HCT116 (cell line): ENCODE results near the gene CD160. TPM values are rescaled to one million over a fixed set of nuclear protein-coding genes. Genes with fewer than 3 reads are reported as not detected.

Experiments used
- ATAC-seq: fragments of 200-7000 bp; cut with Tn5 transposase; 2 replicates; pipeline ENCODE4 v1.9.1; 2020; ENCODE audit warnings: mild to moderate bottlenecking, moderate library complexity
- BruUV-seq: library from RNA; stranded (reverse); fragments of 400-500 nt; replicated peaks from 2 replicates; lab custom pipeline; 2021; lab: Mats Ljungman, UMichigan
- CTCF ChIA-PET: fragments of 300-600 bp; sonication (Branson Sonifier 250); formaldehyde crosslinking; loops from one replicate; lab custom pipeline; 2021; ENCODE audit warnings: antibody characterized with exemption; lab: Charles Lee
- POLR2A ChIA-PET: fragments of 300-600, 350-600 bp; sonication (Branson Sonifier 250); formaldehyde crosslinking; loops from one replicate; lab custom pipeline; 2021; ENCODE audit warnings: antibody characterized with exemption; lab: Charles Lee
- RAD21 ChIA-PET, 2 experiments: fragments of 300-600 bp; sonication (Branson Sonifier 250); formaldehyde crosslinking; loops; one replicate each; lab custom pipeline; 2023; ENCODE audit warnings: low total read pairs in 2 of 2; ENCODE audit not compliant: uncharacterized antibody in 2 of 2, unreplicated experiment in 2 of 2, low non-redundant PET in 1 of 2; lab: Charles Lee
- DNase-seq: peaks from one replicate; pipeline ENCODE4 v3.0.0-alpha.2; 2010; ENCODE audit warnings: low read depth, low spot score
- H2AFZ ChIP-seq: fragments of 200-600 bp; shearing (Covaris generic), sonication (generic); 2 replicates; pipeline ENCODE4 v1.6.1; 2017; ENCODE audit warnings: low read depth, mixed run types, mixed read lengths, antibody characterized with exemption, low read length; ENCODE audit not compliant: poor library complexity, severe bottlenecking
- H3K27ac ChIP-seq: 2 replicates; pipeline ENCODE4 v1.5.1; 2012; ENCODE audit warnings: low read depth, low read length
- H3K27me3 ChIP-seq: fragments of 200-600 bp; sonication (generic); 2 replicates; pipeline ENCODE4 v1.6.1; 2016; ENCODE audit warnings: mixed run types, low read length, mixed read lengths; ENCODE audit not compliant: insufficient read depth
- H3K36me3 ChIP-seq, 2 experiments: fragments of 200-500 bp in 1 of 2; fragments of 200-600 bp in 1 of 2; sonication (Bioruptor generic) in 1 of 2; sonication (generic) in 1 of 2; 2 replicates each; pipeline versions ENCODE4 v1.5.1 to v1.6.1; 2014 to 2016; ENCODE audit warnings: low read length in 2 of 2, inconsistent platforms in 1 of 2, mixed read lengths in 1 of 2, mixed run types in 1 of 2; ENCODE audit not compliant: insufficient read depth in 2 of 2, control insufficient read depth in 1 of 2
- H3K4me1 ChIP-seq, 2 experiments: fragments of 200-600 bp in 1 of 2; sonication (generic) in 1 of 2; 2 replicates each; pipeline versions ENCODE4 v1.5.1 to v1.6.1; 2012 to 2017; ENCODE audit warnings: low read length in 2 of 2, inconsistent platforms in 1 of 2, mild to moderate bottlenecking in 1 of 2, mixed read lengths in 1 of 2, mixed run types in 1 of 2, moderate library complexity in 1 of 2; ENCODE audit not compliant: insufficient read depth in 2 of 2, control insufficient read depth in 1 of 2
- H3K4me2 ChIP-seq: fragments of 200-600 bp; sonication (generic); 2 replicates; pipeline ENCODE4 v1.6.1; 2017; ENCODE audit warnings: mixed run types, low read length, mixed read lengths
- H3K4me3 ChIP-seq, 2 experiments: fragments of 200-600 bp in 1 of 2; sonication (generic) in 1 of 2; replicated peaks in 1 of 2; 2 replicates each; pipeline ENCODE4 v1.5.1; 2011 to 2016; ENCODE audit warnings: low read length in 2 of 2, control low read depth in 1 of 2, low read depth in 1 of 2, mild to moderate bottlenecking in 1 of 2, mixed read lengths in 1 of 2, mixed run types in 1 of 2
- H3K79me2 ChIP-seq: fragments of 200-600 bp; sonication (generic); 2 replicates; pipeline ENCODE4 v1.6.1; 2017; ENCODE audit warnings: mild to moderate bottlenecking, mixed run types, low read length, moderate library complexity, mixed read lengths; ENCODE audit not compliant: insufficient read depth
- H3K9ac ChIP-seq: fragments of 200-600 bp; sonication (generic); 2 replicates; pipeline ENCODE4 v1.6.1; 2016; ENCODE audit warnings: low read length, mixed read lengths
- H3K9me2 ChIP-seq: fragments of 200-600 bp; sonication (generic), shearing (Covaris generic); 2 replicates; pipeline ENCODE4 v1.6.1; 2017; ENCODE audit warnings: mixed run types, mild to moderate bottlenecking, moderate library complexity; ENCODE audit not compliant: insufficient read depth
- H3K9me3 ChIP-seq, 2 experiments: fragments of 200-500 bp in 1 of 2; fragments of 200-600 bp in 1 of 2; sonication (Bioruptor generic) in 1 of 2; sonication (generic) in 1 of 2; 2 replicates each; pipeline ENCODE4 v1.6.1; 2014 to 2017; ENCODE audit warnings: low read length in 2 of 2, mixed read lengths in 2 of 2, inconsistent platforms in 1 of 2, low read depth in 1 of 2, mild to moderate bottlenecking in 1 of 2, mixed run types in 1 of 2, moderate library complexity in 1 of 2; ENCODE audit not compliant: control insufficient read depth in 1 of 2, insufficient read depth in 1 of 2
- H4K20me1 ChIP-seq: fragments of 200-600 bp; sonication (generic), shearing (Covaris generic); 2 replicates; pipeline ENCODE4 v1.6.1; 2017; ENCODE audit warnings: mixed run types, mild to moderate bottlenecking, moderate library complexity; ENCODE audit not compliant: insufficient read depth
- CBX3 ChIP-seq: IDR thresholded peaks from 2 replicates; pipeline ENCODE4 v1.6.1; 2012; ENCODE audit warnings: low read depth
- EGR1 ChIP-seq: IDR thresholded peaks from 2 replicates; pipeline ENCODE4 v1.6.1; 2012; ENCODE audit warnings: low read depth
- ELF1 ChIP-seq: IDR thresholded peaks from 2 replicates; pipeline ENCODE4 v1.6.1; 2012; ENCODE audit warnings: low read depth, borderline replicate concordance
- EZH2phosphoT487 ChIP-seq: fragments of 200-600 bp; IDR thresholded peaks from 2 replicates; pipeline ENCODE4 v1.6.1; 2018; ENCODE audit warnings: antibody characterized with exemption, borderline replicate concordance
- FOSL1 ChIP-seq: IDR thresholded peaks from 2 replicates; pipeline ENCODE4 v1.6.1; 2012; ENCODE audit warnings: low read depth
- JUND ChIP-seq: IDR thresholded peaks from 2 replicates; pipeline ENCODE4 v1.6.1; 2012
- POLR2A ChIP-seq: IDR thresholded peaks from 2 replicates; pipeline ENCODE4 v1.7.0; 2011; ENCODE audit warnings: borderline replicate concordance; ENCODE audit not compliant: insufficient read depth, insufficient read length; ENCODE audit errors: extremely low read depth
- POLR2AphosphoS5 ChIP-seq: IDR thresholded peaks from 2 replicates; pipeline ENCODE4 v1.6.1; 2011; ENCODE audit warnings: mild to moderate bottlenecking, low read depth, low read length, moderate library complexity
- RAD21 ChIP-seq: IDR thresholded peaks from 2 replicates; pipeline ENCODE4 v1.6.1; 2012; ENCODE audit warnings: low read depth, mild to moderate bottlenecking
- SP1 ChIP-seq: IDR thresholded peaks from 2 replicates; pipeline ENCODE4 v1.6.1; 2012; ENCODE audit warnings: low read depth
- YY1 ChIP-seq: IDR thresholded peaks from 2 replicates; pipeline ENCODE4 v1.6.1; 2011; ENCODE audit warnings: low read length, low read depth, moderate library complexity, mild to moderate bottlenecking; ENCODE audit not compliant: insufficient replicate concordance; ENCODE audit errors: extremely low read depth
- ZFX ChIP-seq: fragments of 450-650 bp; IDR thresholded peaks from 2 replicates; pipeline ENCODE4 v1.6.1; 2017
- intact Hi-C: fragments of 100-400 bp; cut with micrococcal nuclease; formaldehyde crosslinking; loops from 2 replicates; pipeline ENCODE4 v1.10.0; 2022
- total RNA-seq: library from RNA; stranded (reverse); gene quantifications from one replicate; pipeline ENCODE4 v1.2.1, GENCODE V29; 2021; ENCODE audit not compliant: unreplicated experiment
- TF ChIP-seq, protein P1 (sequence below), 3 experiments: fragments of 200-600 bp in 1 of 3; sonication (generic) in 1 of 3; IDR thresholded peaks in 2 of 3; conservative IDR thresholded peaks in 1 of 3; 2 replicates each; pipeline ENCODE4 v1.5.1; 2012 to 2017; ENCODE audit warnings: low read depth in 2 of 3, low read length in 2 of 3, antibody characterized with exemption in 1 of 3, borderline replicate concordance in 1 of 3, control low read depth in 1 of 3, mild to moderate bottlenecking in 1 of 3, mixed read lengths in 1 of 3, mixed run types in 1 of 3, moderate library complexity in 1 of 3; ENCODE audit not compliant: insufficient read depth in 1 of 3
- TF ChIP-seq, protein P2 (sequence below): IDR thresholded peaks from 2 replicates; pipeline ENCODE4 v1.6.1; 2012

Gene CD160
- total RNA-seq, 1 experiment from 2014 or later, result not detected

DNA sequence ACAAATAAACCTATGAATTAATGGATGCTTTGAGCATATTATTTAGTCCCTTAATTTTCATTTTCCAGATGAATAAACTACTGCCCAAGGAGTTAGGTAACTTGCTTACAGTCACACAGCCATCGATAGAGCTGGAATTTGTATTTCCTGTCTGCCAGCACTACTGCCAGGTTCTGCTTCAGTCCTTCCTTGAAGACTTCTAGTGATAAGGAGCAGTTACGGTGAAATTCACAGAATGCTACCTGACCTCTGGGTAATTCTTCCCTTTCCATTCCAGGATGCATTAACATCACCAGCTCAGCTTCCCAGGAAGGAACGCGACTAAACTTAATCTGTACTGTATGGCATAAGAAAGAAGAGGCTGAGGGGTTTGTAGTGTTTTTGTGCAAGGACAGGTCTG, 11.2 kb downstream of the CD160 start:
- peaks cover 0 to 7% of the 10 kb centered on the region in 2 experiments; a peak in 2 of 4 replicates for H3K4me1 ChIP-seq
- intact Hi-C loops, result no loop called here

DNA sequence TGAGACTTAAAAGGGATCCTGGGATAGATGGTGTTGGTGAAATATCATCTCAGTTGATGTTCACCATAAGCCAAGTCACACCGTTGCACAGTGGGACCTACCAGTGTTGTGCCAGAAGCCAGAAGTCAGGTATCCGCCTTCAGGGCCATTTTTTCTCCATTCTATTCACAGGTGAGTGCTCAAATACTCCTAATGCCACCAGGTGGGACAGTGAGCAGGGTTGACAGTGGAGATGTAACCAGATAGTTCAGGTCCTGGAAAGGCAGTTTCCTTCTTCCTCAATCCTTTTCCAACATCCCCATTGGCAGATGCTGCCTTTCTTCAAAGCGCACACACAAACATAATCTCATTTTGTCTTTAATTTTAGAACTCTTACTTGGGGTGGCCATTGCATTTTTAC, 11.6 kb downstream of the CD160 start:
- no peaks in the 10 kb centered on the region for H3K36me3 ChIP-seq
- H2AFZ ChIP-seq, result no peak overlapping the region
- no peaks in the 10 kb centered on the region for H3K9me2 ChIP-seq
- H3K9me3 ChIP-seq, result no peaks in the 10 kb centered on the region
- peaks cover 0 to 7% of the 10 kb centered on the region in 2 experiments; a peak in 2 of 4 replicates for H3K4me1 ChIP-seq
- ChIA-PET CTCF (no interaction called here), RAD21 (no interaction called here), POLR2A (no interaction called here)
- H3K27ac ChIP-seq, result no peak overlapping the region
- BruUV-seq, result no TSS peak
- H3K4me3 ChIP-seq, result no peak overlapping the region
- no peaks in the 10 kb centered on the region for H3K27me3 ChIP-seq
- DNase-seq, result no peak
- intact Hi-C loops, result no loop called here
- no peak overlapping the region for H3K9ac ChIP-seq
- H3K79me2 ChIP-seq, result no peaks in the 10 kb centered on the region
- TF ChIP-seq, protein P1, sequence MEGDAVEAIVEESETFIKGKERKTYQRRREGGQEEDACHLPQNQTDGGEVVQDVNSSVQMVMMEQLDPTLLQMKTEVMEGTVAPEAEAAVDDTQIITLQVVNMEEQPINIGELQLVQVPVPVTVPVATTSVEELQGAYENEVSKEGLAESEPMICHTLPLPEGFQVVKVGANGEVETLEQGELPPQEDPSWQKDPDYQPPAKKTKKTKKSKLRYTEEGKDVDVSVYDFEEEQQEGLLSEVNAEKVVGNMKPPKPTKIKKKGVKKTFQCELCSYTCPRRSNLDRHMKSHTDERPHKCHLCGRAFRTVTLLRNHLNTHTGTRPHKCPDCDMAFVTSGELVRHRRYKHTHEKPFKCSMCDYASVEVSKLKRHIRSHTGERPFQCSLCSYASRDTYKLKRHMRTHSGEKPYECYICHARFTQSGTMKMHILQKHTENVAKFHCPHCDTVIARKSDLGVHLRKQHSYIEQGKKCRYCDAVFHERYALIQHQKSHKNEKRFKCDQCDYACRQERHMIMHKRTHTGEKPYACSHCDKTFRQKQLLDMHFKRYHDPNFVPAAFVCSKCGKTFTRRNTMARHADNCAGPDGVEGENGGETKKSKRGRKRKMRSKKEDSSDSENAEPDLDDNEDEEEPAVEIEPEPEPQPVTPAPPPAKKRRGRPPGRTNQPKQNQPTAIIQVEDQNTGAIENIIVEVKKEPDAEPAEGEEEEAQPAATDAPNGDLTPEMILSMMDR (IDR thresholded peaks at IDR 0.05 in 2 of 3, conservative IDR thresholded peaks at IDR 0.05 in 1 of 3; ENCODE audit: borderline replicate concordance in 1 of 3, insufficient read depth in 1 of 3, low read depth in 2 of 3, low read length in 2 of 3), result peak; percentile 11 to 33 (median 28); a peak in 3 of 6 replicates
- TF ChIP-seq CBX3 (no peak), RAD21 (peak; percentile 38; the same call in 1 of the 2 replicates), EZH2phosphoT487 (no peak), POLR2AphosphoS5 (no peak), SP1 (no peak)
- TF ChIP-seq, all 23 proteins: peak for 2
- Histone ChIP-seq H3K4me2 (no peak overlapping the region), H4K20me1 (no peaks in the 10 kb centered on the region)
- ATAC-seq, result peak; percentile 85

More for the DNA sequence above, 11.2 kb downstream of the CD160 start:
- H3K27ac ChIP-seq, result no peak overlapping the region
- CTCF ChIA-PET, result no interaction called here
- RAD21 ChIA-PET, result no interaction called here
- TF ChIP-seq FOSL1 (no peak), EGR1 (no peak), ELF1 (no peak), POLR2A (no peak), SP1 (no peak), ZFX (no peak), CBX3 (no peak), YY1 (no peak), JUND (no peak)
- TF ChIP-seq, protein P2, sequence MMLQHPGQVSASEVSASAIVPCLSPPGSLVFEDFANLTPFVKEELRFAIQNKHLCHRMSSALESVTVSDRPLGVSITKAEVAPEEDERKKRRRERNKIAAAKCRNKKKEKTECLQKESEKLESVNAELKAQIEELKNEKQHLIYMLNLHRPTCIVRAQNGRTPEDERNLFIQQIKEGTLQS, result no peak
- TF ChIP-seq, all 23 proteins: peak for 0
- no peaks in the 10 kb centered on the region for H3K9me2 ChIP-seq
- no peak overlapping the region for H3K9ac ChIP-seq
- DNase-seq, result no peak
- no peak overlapping the region for H3K4me3 ChIP-seq
- H2AFZ ChIP-seq, result no peak overlapping the region
- no peaks in the 10 kb centered on the region for H3K79me2 ChIP-seq
- H4K20me1 ChIP-seq, result no peaks in the 10 kb centered on the region
- no peak overlapping the region for H3K4me2 ChIP-seq
- no peaks in the 10 kb centered on the region for H3K27me3 ChIP-seq
- ATAC-seq, result no peak; the same call in 1 of the 2 replicates
- BruUV-seq, result no TSS peak
- H3K9me3 ChIP-seq, result no peaks in the 10 kb centered on the region
- no peaks in the 10 kb centered on the region for H3K36me3 ChIP-seq
- POLR2A ChIA-PET, result no interaction called here
